ENCODE data around the gene TARS2.

GRCh38 chr1:150544204-150544603 lies 57.0 kb downstream of the TARS2 start:
- TF ChIP-seq, protein P1, sequence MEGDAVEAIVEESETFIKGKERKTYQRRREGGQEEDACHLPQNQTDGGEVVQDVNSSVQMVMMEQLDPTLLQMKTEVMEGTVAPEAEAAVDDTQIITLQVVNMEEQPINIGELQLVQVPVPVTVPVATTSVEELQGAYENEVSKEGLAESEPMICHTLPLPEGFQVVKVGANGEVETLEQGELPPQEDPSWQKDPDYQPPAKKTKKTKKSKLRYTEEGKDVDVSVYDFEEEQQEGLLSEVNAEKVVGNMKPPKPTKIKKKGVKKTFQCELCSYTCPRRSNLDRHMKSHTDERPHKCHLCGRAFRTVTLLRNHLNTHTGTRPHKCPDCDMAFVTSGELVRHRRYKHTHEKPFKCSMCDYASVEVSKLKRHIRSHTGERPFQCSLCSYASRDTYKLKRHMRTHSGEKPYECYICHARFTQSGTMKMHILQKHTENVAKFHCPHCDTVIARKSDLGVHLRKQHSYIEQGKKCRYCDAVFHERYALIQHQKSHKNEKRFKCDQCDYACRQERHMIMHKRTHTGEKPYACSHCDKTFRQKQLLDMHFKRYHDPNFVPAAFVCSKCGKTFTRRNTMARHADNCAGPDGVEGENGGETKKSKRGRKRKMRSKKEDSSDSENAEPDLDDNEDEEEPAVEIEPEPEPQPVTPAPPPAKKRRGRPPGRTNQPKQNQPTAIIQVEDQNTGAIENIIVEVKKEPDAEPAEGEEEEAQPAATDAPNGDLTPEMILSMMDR (IDR thresholded peaks at IDR 0.05; ENCODE audit: insufficient read depth, low read length, poor library complexity, severe bottlenecking) = no peak
- TF ChIP-seq EZH2phosphoT487 (conservative IDR thresholded peaks at IDR 0.05; ENCODE audit: low read length) = no peak

All from SU-DHL-6 (cell line).